Measurements from ENCODE around the gene PTPRD. TPM values are rescaled to one million over a fixed set of nuclear protein-coding genes. Genes with fewer than 3 reads are reported as not detected.

Gene PTPRD
- total RNA-seq, 2 experiments from 2014 or later: not detected

DNA sequence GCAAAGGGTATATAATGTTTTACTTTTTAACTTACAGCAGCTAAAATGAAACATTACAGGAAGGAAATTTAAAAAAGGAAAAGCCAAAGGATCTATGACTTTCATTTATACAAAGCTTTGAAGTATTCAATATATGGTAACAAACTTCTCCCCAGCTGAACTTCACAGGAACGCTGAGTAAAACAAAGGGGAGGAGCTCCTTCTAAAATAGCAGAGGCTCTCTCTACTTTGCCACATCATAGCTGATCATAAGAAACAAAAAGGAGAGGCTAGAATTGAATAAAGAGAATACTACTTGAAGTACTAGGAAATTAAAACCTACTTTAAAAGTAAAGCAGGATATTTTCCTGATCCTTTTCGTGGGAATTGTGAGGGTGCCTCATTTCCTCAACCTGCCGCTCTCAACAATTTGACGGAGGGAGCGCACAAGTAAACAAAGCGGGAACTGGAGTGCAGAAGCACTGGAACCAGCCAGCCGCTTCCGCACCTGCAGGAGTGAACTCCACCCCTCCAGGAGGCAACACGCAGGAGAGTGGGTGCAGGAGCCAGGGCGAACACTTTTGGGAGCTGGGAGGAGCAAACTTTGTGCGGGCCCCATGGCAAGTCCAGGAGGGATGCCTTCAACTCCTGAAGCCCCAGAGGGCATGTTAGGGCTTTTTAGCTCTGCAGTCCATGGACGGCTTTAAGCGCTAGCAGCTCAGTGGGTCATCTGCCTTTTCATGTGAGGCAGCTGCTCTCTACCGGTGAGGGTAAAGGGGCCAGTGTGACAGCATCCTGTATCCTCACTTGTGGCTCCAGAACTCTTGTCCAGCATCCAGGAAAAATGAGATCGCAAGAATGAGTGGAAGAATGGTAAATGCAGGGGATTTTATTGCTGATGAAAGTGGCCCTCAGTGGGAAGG is 757.4 kb downstream of the PTPRD start:
- ATAC-seq (no peak), DNase-seq (no peak)
- POLR2A ChIA-PET: no interaction called here
- CTCF ChIA-PET: no interaction called here
- H3K9me3 Mint-ChIP-seq (ENCODE audit: insufficient read depth): no peaks in the 10 kb centered on the region
- no peak overlapping the region for H3K27ac Mint-ChIP-seq
- H3K36me3 Mint-ChIP-seq (ENCODE audit: low read depth): no peaks in the 10 kb centered on the region
- H3K4me1 Mint-ChIP-seq (ENCODE audit: low read depth): no peaks in the 10 kb centered on the region
- no peaks in the 10 kb centered on the region for H3K27me3 Mint-ChIP-seq (ENCODE audit: low read depth)
- no peak overlapping the region for H3K4me3 Mint-ChIP-seq

DNA sequence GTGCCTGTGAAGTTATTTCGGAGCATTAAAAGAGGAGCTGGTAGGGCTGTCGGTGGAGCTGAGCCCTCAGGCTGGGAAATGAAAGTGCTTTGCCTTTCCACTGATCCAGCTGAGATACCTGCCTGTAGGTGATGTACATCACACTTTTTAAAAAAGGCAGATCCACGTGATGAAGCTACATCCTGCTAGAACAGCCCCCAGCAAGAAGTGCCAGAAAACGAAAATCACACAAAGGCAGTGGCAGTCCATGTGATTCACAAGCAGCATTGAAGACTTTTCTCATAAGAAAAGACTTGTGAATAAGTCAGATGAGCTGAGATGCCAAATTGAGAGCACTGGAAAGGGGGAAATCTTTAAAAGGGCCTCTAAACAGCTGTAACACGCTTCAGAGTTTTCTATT is 765.1 kb downstream of the PTPRD start:
- Mint-ChIP-seq H3K4me3 (no peak overlapping the region), H3K27me3 (ENCODE audit: low read depth) (no peaks in the 10 kb centered on the region), H3K9me3 (ENCODE audit: insufficient read depth) (no peaks in the 10 kb centered on the region), H3K36me3 (ENCODE audit: low read depth) (no peaks in the 10 kb centered on the region), H3K27ac (no peak overlapping the region), H3K4me1 (ENCODE audit: low read depth) (peaks cover 7% of the 10 kb centered on the region)
- DNase-seq: no peak
- ATAC-seq: no peak
- ChIA-PET CTCF (no interaction called here), POLR2A (no interaction called here)

DNA sequence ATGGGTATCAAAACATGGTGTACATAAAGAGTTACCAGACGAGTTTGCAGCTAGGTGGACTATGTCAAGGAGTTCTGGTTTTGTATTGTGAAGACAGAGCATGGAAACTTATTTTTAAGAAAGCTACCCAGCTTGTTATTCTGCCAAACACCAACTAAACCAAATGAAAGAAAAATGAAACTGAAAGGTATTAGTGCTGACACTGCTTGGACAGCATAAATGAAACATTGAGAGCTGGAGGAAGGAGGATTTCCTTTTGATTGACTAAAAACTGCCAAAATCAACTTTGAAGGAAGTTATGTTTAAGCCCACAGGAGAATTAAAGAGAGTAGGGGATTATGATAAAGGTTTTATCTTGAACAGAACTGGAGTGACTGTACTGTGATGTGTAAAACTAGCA is 766.2 kb downstream of the PTPRD start:
- no peak overlapping the region for H3K4me3 Mint-ChIP-seq
- ATAC-seq: peak; percentile 44
- CTCF ChIA-PET: no interaction called here

DNA sequence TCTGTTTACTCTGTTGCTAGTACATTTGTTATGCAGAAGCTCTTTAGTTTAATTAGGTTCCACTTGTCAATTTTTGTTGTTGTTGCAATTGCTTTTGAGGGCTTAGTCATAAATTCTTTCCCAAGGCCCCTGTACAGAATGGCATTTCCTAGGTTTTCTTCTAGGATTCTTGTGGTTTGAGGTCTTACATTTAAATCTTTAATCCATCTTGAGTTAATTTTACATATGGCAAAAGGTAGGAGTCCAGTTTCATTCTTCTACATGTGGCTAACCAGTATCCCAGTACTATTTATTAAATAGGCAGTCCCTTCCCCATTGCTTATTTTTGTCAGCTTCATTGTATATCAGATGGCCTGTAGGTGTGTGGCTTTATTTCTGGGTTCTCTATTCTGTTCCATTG is 792.4 kb downstream of the PTPRD start:
- H3K27me3 Mint-ChIP-seq (ENCODE audit: low read depth): no peaks in the 10 kb centered on the region
- DNase-seq: no peak
- ChIA-PET CTCF (no interaction called here), POLR2A (no interaction called here)
- no peaks in the 10 kb centered on the region for H3K36me3 Mint-ChIP-seq (ENCODE audit: low read depth)
- no peaks in the 10 kb centered on the region for H3K9me3 Mint-ChIP-seq (ENCODE audit: insufficient read depth)
- no peak overlapping the region for H3K27ac Mint-ChIP-seq
- no peaks in the 10 kb centered on the region for H3K4me1 Mint-ChIP-seq (ENCODE audit: low read depth)
- no peak overlapping the region for H3K4me3 Mint-ChIP-seq
- no peak for ATAC-seq

More for the DNA sequence above, 766.2 kb downstream of the PTPRD start:
- Mint-ChIP-seq H3K27ac (peak overlapping the region; percentile 21), H3K27me3 (ENCODE audit: low read depth) (no peaks in the 10 kb centered on the region), H3K9me3 (ENCODE audit: insufficient read depth) (peaks cover 7% of the 10 kb centered on the region), H3K36me3 (ENCODE audit: low read depth) (no peaks in the 10 kb centered on the region), H3K4me1 (ENCODE audit: low read depth) (peaks cover 7% of the 10 kb centered on the region)
- no peak for DNase-seq
- POLR2A ChIA-PET: no interaction called here

DNA sequence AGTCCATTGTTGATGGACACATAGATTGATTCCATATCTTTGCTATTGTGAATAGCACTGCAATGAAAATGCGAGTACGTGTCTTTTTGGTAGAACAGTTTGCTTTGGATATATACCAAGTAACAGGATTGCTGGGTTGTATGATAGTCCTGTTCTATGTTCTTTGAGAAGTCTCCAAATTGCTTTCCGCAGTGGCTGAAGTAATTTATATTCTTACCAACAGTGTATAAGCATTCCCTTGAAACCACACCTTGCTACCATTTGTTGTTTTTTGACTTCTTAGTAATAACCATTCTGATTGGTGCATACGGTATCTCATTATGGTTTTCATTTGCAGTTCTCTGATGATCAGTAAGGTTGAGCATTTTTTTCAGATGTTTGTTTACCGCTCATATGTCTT is 792.9 kb downstream of the PTPRD start:
- H3K9me3 Mint-ChIP-seq (ENCODE audit: insufficient read depth): no peaks in the 10 kb centered on the region
- no peaks in the 10 kb centered on the region for H3K36me3 Mint-ChIP-seq (ENCODE audit: low read depth)
- no peaks in the 10 kb centered on the region for H3K4me1 Mint-ChIP-seq (ENCODE audit: low read depth)
- H3K27ac Mint-ChIP-seq: no peak overlapping the region
- no peaks in the 10 kb centered on the region for H3K27me3 Mint-ChIP-seq (ENCODE audit: low read depth)
- POLR2A ChIA-PET: no interaction called here
- no peak overlapping the region for H3K4me3 Mint-ChIP-seq
- no peak for ATAC-seq
- DNase-seq: no peak
- CTCF ChIA-PET: no interaction called here

DNA sequence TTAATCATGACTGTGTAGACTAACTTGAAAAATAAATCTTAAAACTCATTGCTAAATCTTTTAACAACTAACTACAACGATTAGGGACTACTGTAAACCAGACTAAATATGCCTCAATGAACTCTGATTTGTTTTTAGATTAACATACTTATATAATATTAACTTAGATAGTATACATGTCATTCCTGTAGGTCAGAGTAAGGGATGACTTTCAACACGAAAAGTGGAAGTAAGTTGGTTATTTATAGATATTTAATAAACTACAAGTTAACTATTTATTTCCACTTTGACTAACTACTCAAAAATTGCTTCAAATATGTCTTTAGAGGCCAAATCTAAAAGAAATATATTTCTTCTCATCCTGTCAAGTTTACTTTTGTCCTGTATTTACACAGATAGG is 795.6 kb downstream of the PTPRD start:
- Mint-ChIP-seq H3K4me1 (ENCODE audit: low read depth) (no peaks in the 10 kb centered on the region), H3K27me3 (ENCODE audit: low read depth) (no peaks in the 10 kb centered on the region), H3K4me3 (no peak overlapping the region), H3K36me3 (ENCODE audit: low read depth) (no peaks in the 10 kb centered on the region), H3K9me3 (ENCODE audit: insufficient read depth) (peaks cover 3% of the 10 kb centered on the region), H3K27ac (no peak overlapping the region)
- ChIA-PET CTCF (no interaction called here), POLR2A (no interaction called here)
- no peak for DNase-seq
- no peak for ATAC-seq

DNA sequence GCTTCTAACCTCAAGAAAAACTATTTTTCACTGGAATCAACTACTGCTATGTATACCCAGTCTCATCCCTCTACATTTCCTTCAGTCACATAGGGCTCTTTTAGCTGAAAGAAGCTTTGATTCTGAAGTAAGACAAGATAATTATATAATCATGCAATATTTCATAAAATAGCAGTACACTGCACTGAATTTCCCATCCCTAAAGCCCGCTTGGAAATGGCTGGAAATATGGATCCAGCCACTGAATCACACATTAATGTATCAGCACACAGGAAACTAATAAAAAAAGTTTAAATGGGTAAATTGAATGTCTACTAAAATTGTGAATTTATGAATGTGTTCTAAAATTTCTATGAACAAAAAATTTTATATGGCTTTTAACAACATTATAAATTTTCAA is 808.7 kb downstream of the PTPRD start:
- CTCF ChIA-PET: no interaction called here
- Mint-ChIP-seq H3K4me3 (no peak overlapping the region), H3K36me3 (ENCODE audit: low read depth) (no peaks in the 10 kb centered on the region), H3K9me3 (ENCODE audit: insufficient read depth) (no peaks in the 10 kb centered on the region), H3K27ac (no peak overlapping the region), H3K4me1 (ENCODE audit: low read depth) (no peaks in the 10 kb centered on the region), H3K27me3 (ENCODE audit: low read depth) (no peaks in the 10 kb centered on the region)
- POLR2A ChIA-PET: no interaction called here
- no peak for DNase-seq
- no peak for ATAC-seq

DNA sequence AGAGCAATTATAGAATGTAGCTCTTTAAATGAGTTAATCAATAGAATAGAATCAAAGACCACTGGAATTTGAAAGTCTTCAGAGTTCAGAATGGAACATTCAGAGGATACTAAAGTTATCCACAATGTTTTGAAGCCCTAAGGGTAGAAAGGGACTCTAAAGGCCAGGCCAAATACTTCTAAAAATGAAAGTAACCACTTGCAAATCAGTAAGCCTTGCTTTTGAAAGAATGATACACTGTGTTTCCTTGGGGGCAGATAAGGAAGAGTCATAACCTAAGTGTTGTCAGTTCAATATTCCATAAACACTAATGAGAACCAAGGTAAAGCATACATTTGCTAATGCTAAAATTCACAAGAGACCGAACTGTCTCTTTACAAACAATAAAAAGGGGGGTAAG is 813.5 kb downstream of the PTPRD start:
- CTCF ChIA-PET: no interaction called here
- DNase-seq (no peak), ATAC-seq (no peak)
- H3K4me1 Mint-ChIP-seq (ENCODE audit: low read depth): no peaks in the 10 kb centered on the region
- H3K27ac Mint-ChIP-seq: no peak overlapping the region
- no peaks in the 10 kb centered on the region for H3K27me3 Mint-ChIP-seq (ENCODE audit: low read depth)
- no peak overlapping the region for H3K4me3 Mint-ChIP-seq
- H3K36me3 Mint-ChIP-seq (ENCODE audit: low read depth): no peaks in the 10 kb centered on the region
- POLR2A ChIA-PET: no interaction called here
- no peaks in the 10 kb centered on the region for H3K9me3 Mint-ChIP-seq (ENCODE audit: insufficient read depth)

DNA sequence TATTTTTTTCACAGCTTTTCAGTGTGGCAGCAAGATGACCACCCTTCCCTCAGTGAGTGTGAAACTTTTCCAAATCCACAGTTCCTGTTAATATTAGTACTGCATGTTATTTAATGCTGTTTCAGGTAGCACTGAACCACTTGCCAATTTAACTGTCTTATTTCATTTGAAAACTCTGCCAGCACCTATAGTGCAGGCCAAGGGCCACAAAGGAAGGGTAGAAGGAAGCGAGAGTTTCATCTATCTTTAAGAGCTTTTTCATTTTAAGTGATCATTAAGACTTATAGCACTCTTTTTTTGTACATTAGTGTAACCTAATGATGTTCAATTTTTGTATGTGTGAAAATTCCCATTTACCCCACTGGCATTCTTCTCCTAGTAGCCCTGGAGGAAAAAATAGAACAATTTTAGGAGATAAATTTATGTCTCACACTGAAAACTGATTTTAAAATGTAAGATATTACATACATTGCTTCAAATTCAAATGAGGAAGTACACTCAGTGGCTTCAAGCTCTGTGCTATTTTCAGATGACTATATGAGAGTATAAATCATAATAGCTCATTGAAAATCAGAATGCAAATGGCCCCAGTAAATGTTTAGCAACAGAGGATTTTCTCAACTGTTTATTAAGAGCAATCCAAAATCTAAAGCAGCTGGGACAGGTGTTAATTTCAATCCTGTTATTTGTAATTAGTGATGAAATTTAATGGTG is 820.5 kb downstream of the PTPRD start:
- Mint-ChIP-seq H3K27ac (no peak overlapping the region), H3K9me3 (ENCODE audit: insufficient read depth) (no peaks in the 10 kb centered on the region)
- ATAC-seq: no peak

DNA sequence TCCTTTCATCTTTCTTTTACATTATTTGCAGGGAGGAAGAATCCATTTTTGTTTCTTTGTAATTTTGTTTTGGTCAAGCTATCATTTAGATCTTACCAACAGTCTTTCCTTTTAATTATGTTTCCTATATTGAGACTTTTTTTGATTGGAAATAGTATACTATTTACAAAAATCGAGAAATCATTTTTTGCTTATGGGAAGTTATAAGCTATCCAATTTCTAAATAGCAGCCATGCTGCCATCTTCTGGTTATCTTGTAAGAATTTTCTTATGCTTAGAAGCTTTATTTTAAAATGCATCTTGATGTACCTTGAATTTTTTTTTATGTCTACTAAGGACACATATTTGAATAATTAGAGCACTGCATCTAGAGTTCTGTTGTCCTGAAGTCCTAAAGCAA is 821.2 kb downstream of the PTPRD start:
- POLR2A ChIA-PET: no interaction called here
- Mint-ChIP-seq H3K27ac (no peak overlapping the region), H3K36me3 (ENCODE audit: low read depth) (no peaks in the 10 kb centered on the region)

More for the DNA sequence above, 820.5 kb downstream of the PTPRD start:
- ChIA-PET POLR2A (no interaction called here), CTCF (interaction anchor here (1.4 kb wide), 1 partner anchor 185 kb away, joined by 5 read pairs; no protein-coding TSS in a partner anchor)
- DNase-seq: no peak
- Mint-ChIP-seq H3K4me1 (ENCODE audit: low read depth) (no peaks in the 10 kb centered on the region), H3K36me3 (ENCODE audit: low read depth) (no peaks in the 10 kb centered on the region), H3K4me3 (no peak overlapping the region), H3K27me3 (ENCODE audit: low read depth) (no peaks in the 10 kb centered on the region)

DNA sequence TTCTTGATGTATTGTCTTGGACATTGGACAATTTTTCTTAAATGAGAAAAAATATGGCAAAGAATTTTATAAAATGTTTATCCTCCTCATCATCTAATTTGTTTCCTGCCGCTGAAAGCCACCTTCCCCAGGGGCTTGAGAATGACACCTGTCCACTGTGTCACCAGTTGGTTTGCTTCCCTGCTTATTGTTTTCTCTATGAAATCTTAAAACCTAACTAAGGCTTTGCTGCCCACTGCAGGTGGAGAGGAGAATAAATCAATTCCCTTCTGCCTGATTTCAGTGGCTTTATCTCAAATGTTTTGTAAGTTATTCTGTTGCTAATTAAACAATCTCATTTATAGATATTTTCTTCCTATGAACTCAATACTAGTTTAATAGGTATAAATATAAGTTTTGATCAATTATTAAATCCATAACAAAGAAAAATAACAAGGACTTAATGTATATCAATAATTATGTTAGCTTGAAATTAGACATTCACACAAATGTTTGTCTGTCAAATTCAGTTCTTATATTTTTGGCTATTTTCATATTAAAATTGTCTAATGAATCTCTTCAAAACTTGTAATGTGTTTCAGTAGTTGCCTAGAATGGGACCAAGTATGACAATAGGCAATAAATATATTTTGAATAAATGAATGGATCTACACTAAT is 822.5 kb downstream of the PTPRD start:
- DNase-seq: no peak
- H3K27ac Mint-ChIP-seq: no peak overlapping the region
- no peaks in the 10 kb centered on the region for H3K36me3 Mint-ChIP-seq (ENCODE audit: low read depth)
- H3K4me1 Mint-ChIP-seq (ENCODE audit: low read depth): no peaks in the 10 kb centered on the region
- no peak for ATAC-seq
- H3K9me3 Mint-ChIP-seq (ENCODE audit: insufficient read depth): no peaks in the 10 kb centered on the region
- ChIA-PET CTCF (interaction anchor here (0.6 to 1.4 kb wide), 4 partner anchors 10 to 836 kb away, joined by 3 to 5 read pairs (median 4); no protein-coding TSS in a partner anchor), POLR2A (no interaction called here)
- H3K27me3 Mint-ChIP-seq (ENCODE audit: low read depth): no peaks in the 10 kb centered on the region
- no peak overlapping the region for H3K4me3 Mint-ChIP-seq

More for the DNA sequence above, 821.2 kb downstream of the PTPRD start:
- Mint-ChIP-seq H3K4me1 (ENCODE audit: low read depth) (no peaks in the 10 kb centered on the region), H3K4me3 (no peak overlapping the region), H3K9me3 (ENCODE audit: insufficient read depth) (no peaks in the 10 kb centered on the region), H3K27me3 (ENCODE audit: low read depth) (no peaks in the 10 kb centered on the region)
- ATAC-seq (no peak), DNase-seq (no peak)
- CTCF ChIA-PET: interaction anchor here (1.4 kb wide), 2 partner anchors 9 to 184 kb away, joined by 5 read pairs; no protein-coding TSS in a partner anchor

DNA sequence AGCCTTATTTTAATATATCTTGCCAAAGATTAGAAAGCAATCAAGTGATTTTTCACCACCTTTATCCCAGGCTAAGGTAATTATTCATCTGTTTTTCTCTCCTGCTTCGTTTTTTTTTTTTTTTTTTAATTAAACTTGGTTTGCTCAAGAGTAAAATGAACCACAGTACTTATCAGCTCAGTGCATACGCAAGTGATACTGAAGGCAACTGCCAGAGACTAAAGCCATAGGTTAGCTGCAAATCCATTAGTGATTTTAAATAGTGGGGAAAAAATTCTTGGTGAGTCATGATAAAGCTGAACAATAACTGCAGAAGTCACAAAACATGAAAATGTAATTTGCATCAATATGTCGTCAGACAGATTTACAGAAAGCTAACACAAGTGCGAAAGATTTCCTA is 829.1 kb downstream of the PTPRD start:
- no peaks in the 10 kb centered on the region for H3K36me3 Mint-ChIP-seq (ENCODE audit: low read depth)
- no peak overlapping the region for H3K4me3 Mint-ChIP-seq
- H3K27ac Mint-ChIP-seq: no peak overlapping the region
- H3K9me3 Mint-ChIP-seq (ENCODE audit: insufficient read depth): no peaks in the 10 kb centered on the region
- no peaks in the 10 kb centered on the region for H3K4me1 Mint-ChIP-seq (ENCODE audit: low read depth)
- ATAC-seq (no peak), DNase-seq (no peak)
- CTCF ChIA-PET: interaction anchor here (0.7 kb wide), 1 partner anchor 168 kb away, joined by 3 read pairs; no protein-coding TSS in a partner anchor
- POLR2A ChIA-PET: no interaction called here
- H3K27me3 Mint-ChIP-seq (ENCODE audit: low read depth): no peaks in the 10 kb centered on the region

Measured in activated CD8-positive, alpha-beta T cell treated with anti-CD3 and anti-CD28 coated beads, Interleukin-2, amount 10 ng/mL, durations not matched to agents 7 days and 5 days (primary cell).